HG02970 (cell line): ENCODE results near the gene NDUFB8.

ENCODE experiments used
- ATAC-seq: cut with Tn5 transposase; IDR thresholded peaks from one replicate; pipeline ENCODE4 v1.9.1; 2021; ENCODE audit warnings: mild to moderate bottlenecking, moderate library complexity, moderate number of reproducible peaks; ENCODE audit not compliant: unreplicated experiment, low FRiP score

Gene NDUFB8

DNA sequence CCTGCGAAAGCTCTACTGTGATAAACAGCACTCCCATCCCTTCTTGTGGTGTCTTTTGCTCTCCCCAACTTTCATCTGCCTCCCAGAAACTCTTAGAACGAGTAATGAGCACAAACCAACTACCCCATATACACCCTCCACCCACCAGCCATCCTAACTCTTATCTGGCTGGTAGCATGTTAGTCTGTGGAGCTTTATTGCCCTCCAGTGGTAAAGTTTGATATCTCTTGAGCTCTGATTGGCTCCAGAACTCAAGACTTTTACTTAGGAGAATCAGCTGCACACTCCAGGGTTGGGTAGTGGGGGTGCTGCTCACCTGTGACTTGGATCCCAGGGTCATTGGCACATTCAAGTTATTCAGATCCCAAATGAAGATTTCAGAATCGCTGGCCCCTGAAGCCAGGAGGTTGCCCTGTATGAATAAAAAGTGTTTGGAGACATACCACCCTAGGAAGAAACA lies 20.9 kb downstream of the NDUFB8 start:
- no peak for ATAC-seq

DNA sequence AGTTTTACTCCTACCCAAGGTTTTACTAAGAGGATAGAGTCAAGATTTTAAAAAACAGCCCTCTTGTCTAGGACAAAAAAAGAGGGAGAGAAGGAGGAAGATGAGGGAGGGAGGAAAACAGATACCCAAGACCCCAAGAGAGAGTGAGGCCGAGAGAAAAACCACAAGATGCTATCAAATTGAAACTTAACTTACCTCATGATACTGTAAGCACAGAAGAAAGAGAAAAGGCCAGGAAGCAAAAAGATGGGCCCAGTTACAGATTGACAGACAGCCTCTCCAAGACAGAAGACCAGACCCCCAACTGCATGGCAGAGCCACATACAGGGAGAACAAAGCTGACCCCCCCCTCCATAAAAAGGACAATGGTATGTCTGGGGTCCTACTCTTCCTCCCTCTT lies 21.4 kb downstream of the NDUFB8 start:
- ATAC-seq: no peak

DNA sequence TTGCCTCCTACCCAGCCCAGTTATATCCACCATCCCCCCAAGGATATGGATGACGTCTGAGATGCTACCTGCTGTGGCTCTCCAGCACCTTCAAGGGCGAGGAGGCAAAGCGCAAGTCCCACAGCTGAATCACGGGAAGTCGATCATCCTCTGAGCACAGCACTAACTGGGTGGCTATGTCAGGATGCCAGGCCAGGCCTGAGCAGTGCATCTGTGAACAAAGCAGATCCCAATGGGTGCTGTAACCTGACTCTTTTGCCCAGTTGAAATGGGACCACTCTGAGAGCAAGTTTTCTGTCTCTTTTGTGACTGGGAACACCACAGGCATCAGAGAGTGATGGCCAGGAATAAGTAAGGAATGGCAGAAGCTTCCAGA lies 22.3 kb downstream of the NDUFB8 start:
- no peak for ATAC-seq

- ATAC-seq: no peak
Observed at GRCh38 chr10:100506596-100507356, 22.9 kb downstream of the NDUFB8 start.

DNA sequence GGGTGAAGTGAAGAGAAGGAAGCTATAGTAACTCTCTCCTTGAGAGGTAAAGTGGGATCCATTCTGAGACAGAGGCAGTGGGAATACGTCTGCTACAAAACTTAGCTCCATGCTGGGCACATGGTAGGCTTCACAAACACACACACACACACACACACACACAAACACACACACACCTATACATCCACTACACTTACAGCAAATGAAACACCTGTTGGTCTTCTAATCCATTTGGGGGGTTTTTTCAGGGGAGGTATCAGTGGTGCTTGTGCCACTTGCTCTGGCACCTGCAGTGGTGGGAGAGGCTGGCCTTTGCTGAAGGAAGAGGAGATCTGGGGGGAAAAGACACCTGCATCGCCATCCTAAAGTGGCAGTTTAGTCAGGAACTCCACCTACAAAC lies 24.5 kb downstream of the NDUFB8 start:
- ATAC-seq: no peak

- ATAC-seq: no peak
Observed at GRCh38 chr10:100504096-100504495, 25.6 kb downstream of the NDUFB8 start.

DNA sequence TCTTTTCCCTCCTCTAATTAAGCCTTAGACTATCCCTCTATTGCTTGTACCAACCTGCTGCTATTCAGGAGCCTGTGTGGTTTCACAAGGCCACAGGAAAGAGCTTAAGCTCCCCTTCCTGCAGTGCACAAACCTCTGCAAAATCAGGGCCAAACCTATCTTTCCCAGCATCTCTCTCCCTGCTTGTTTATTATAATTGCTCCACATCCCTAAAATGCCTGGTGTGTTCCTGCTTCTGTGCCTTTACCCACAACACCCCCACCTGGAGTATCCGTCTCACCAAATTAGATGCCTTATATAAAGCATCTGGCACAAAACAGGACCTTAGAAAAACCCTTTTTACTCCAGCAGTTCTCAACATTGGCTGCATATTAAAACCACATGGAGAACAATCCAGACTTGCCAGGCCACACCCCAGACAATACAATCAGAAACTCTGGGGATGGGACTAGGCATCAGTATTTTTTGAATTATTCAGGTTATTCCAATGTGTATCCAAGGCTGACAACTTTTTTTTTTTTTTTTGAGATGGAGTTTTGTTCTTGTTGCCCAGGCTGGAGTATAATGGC lies 26.7 kb downstream of the NDUFB8 start:
- no peak for ATAC-seq

GRCh38 chr10:100501423-100501822 lies 28.2 kb downstream of the NDUFB8 start:
- no peak for ATAC-seq

- ATAC-seq: no peak
Observed at GRCh38 chr10:100498059-100498458, 31.6 kb downstream of the NDUFB8 start.

DNA sequence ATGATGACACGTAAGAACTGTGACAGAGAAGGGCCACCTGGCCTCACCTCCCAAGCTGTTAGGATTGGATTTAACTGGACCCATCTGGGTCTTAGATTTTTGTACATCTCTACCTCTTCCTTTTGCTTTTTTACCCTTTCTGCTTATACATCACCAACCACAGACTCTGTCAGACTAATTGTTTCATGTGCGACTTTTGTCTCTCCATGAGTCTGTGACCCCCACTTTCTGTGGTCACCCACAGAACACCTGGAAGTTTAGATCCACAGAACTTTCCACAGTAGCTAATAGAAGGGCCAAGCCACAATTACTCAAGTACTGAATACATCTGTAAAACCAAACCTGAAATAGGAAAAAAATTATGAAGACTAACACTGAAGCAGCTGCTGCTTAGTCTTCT lies 33.1 kb downstream of the NDUFB8 start:
- ATAC-seq: no peak

DNA sequence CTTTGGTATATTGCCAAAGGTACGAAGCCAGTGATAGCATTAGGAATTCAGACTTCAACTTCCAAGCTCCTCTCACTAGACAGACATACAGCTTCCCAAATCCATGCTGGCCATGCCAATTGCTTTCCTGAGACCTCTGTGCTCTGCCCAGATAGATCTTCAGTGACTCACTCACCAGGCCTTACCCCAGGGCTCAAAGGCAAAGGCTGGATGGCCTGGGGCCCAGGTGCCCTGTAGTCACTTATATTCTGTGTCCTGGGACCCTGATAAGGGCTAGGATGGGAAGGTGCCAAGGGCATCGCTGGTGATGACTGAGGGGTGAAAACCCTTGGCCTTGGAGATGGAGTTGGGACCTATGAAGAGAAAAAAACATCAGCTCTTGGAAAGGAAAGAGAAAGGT lies 39.1 kb downstream of the NDUFB8 start:
- no peak for ATAC-seq

- no peak for ATAC-seq
Observed at GRCh38 chr10:100489396-100489795, 40.3 kb downstream of the NDUFB8 start.

DNA sequence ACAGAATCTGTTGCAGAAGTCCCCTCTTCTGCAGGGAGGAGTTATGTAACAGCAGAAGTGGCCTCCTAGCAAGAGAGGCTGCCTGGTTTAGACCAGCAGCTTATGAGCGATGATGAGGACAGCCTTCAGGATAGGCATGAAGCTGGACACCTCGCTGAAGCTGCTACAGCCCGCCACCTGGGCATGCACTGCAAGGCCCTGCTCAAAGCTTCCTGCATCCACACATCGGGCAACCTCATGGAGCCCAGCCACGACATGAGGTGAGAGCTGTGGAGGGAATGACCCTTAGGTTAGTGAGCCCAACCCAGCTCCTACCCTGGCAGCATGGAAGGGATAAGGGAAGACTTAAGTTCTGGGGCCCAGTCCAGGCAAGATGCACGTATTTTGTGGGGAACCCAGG lies 42.1 kb downstream of the NDUFB8 start:
- no peak for ATAC-seq

- ATAC-seq: no peak
Observed at GRCh38 chr10:100485801-100486495, 43.7 kb downstream of the NDUFB8 start.

GRCh38 chr10:100485366-100485765 lies 44.3 kb downstream of the NDUFB8 start:
- no peak for ATAC-seq

DNA sequence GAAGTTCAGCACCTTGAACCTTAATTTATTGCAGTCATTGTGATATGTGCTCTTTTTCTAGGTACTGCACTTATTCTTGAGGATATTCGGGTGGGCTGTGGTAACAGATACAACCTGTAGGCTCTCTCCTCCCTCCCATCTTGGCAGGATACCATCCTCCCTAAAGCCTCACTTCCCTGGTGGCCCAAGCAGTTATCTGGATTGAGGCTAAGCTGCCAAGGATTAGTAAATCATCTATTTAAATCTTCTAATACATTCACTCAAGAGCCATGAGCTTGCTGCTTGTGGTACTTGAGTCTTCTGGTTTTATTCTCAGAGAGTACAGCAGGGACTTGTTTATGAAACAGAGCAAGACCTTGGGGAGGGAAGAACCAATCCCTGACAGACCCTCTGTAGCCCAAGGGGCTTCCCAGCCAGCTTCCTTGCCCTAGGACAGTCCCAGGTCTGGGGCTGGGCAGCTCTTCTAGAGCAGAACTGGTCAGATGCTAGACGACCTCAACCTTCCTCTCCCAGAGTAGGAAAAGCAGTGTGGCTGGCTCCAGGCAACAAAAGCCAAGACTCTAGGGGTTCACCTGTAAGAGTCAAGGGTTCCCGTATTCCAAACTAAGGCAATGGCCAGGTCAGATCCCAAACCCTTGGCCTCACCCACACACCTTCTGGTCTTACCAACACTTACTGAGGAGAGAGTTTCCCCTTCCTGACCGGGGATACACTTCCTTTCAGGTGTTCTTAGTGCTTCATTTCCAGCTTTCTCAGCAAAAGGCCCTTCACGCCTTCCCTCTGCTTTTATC lies 45.6 kb downstream of the NDUFB8 start:
- no peak for ATAC-seq

- ATAC-seq: no peak
Observed at GRCh38 chr10:100482834-100483185, 46.9 kb downstream of the NDUFB8 start.

DNA sequence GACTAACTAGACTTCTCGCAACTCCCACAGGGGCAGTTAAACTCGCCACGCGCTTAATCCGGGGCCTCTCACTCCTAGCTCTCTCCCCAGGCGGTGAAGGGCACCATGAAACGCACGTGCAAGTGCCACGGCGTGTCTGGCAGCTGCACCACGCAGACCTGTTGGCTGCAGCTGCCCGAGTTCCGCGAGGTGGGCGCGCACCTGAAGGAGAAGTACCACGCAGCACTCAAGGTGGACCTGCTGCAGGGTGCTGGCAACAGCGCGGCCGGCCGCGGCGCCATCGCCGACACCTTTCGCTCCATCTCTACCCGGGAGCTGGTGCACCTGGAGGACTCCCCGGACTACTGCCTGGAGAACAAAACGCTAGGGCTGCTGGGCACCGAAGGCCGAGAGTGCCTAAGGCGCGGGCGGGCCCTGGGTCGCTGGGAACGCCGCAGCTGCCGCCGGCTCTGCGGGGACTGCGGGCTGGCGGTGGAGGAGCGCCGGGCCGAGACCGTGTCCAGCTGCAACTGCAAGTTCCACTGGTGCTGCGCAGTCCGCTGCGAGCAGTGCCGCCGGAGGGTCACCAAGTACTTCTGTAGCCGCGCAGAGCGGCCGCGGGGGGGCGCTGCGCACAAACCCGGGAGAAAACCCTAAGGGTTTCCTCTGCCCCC lies 47.4 kb downstream of the NDUFB8 start:
- ATAC-seq: no peak

DNA sequence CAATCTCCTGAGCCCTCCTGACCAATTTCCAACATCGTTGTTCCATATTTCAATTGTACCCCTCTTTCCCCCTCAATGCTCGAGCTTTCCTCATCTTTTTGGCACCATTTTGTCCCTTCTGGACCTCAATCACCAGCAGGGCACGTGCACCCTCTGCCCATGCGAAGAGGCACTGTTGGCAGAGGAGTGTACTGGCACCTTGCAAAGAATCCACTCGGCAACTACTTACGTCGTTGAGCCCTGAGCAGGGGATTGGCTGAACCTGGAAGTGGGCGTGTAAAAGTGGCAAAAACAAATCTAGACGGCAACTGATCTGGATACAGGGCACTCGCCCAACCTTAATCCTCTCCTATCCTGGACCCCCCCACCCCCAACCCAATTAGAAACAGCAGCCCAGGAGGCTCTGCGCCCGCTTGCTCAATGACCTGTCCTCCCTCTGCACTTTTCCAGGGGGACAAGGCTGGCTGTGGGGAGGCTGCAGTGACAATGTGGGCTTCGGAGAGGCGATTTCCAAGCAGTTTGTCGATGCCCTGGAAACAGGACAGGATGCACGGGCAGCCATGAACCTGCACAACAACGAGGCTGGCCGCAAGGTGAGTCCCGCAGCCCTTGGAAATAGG lies 48.1 kb downstream of the NDUFB8 start:
- no peak for ATAC-seq

DNA sequence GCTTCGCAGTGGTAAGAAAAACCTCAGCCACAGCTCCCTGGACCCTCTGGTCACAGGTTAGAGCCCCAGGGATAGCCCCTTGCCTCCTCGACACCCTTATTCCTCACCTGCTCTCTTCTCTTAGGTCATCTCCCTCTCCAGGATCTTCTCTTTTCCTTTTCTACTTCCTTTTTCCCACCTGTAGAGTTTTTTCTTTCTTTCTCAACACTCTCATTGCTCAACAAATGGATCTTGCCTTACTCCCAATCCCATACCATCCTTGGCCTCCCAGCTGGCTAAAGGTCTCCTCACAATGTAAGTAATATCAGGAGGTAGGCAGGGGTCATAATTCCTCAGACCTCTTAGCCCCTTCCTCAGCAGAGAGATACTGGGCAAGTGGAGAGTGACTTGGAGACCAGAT lies 49.7 kb downstream of the NDUFB8 start:
- ATAC-seq: no peak
